Measurements from ENCODE around the gene ATP5IF1.

ATP5IF1 gene

DNA sequence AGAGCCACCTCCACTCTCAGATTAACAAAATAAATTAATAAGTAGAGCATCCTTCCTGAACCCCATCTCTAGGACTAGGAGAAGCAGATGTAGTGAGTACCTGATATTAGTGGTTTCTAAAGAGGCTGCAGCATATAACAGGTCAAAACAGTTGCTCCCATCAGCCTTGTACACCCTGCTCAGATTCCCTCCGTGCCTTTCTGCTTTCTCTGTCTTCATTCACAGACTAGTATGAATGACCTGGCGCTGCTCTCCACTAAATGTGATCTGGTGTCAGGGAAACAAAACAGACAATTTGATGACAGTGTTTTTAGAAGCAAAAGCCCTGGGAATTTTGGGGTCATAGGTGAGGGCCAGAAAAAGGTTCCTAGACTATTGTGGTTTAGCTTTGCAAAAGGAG is 31.7 kb downstream of the ATP5IF1 start:
- DNase-seq = no peak

GRCh38 chr1:28269529-28269928 is 33.6 kb downstream of the ATP5IF1 start:
- DNase-seq = no peak

DNA sequence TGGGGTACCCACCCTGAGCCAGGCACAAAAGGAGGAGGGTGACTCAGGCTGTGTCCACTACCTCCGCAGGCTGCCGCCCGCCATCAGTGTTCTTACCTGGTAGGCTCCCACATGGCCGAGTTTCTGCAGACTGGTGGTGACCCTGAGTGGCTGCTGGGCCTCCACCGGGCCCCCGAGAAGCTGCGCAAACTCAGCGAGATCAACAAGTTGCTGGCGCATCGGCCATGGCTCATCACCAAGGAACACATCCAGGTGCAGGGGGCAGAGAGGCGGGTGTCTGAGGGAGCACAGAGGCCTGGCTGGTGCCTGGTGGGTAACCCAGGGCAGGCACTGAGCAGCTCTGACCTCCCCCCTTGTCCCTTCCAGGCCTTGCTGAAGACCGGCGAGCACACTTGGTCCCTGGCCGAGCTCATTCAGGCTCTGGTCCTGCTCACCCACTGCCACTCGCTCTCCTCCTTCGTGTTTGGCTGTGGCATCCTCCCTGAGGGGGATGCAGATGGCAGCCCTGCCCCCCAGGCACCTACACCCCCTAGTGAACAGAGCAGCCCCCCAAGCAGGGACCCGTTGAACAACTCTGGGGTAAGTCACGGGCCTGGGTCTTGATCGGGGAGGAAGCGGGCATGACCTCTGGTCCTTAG is 36.4 kb downstream of the ATP5IF1 start:
- no peak for DNase-seq

GRCh38 chr1:28273216-28273860 is 37.4 kb downstream of the ATP5IF1 start:
- no peak for DNase-seq

- peak; percentile 69 for DNase-seq
These were observed 42.8 kb downstream of the ATP5IF1 start for GRCh38 chr1:28278763-28279162.

- no peak for DNase-seq
These were observed 43.8 kb downstream of the ATP5IF1 start for GRCh38 chr1:28279721-28280120.

DNA sequence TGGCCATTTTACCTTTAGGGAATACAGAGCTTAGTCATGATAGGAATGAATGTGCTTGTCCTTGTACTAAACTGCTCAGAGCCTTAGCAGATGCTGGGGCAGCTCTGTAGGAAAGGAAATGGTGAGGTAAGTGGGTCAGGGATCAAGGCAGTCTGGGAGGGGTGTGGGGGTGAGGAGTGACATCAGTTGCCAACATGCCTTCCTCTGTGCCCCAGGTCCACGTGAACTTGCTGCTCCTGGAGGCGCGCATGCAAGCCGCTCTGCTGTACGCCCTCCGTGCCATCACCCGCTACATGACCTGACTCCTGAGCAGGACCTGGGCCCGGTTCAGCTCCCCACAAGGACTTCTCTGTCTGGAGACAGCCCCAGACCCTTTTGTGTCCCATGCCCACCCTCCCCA is 44.6 kb downstream of the ATP5IF1 start:
- no peak for DNase-seq

- DNase-seq = no peak
These were observed 45.1 kb downstream of the ATP5IF1 start for GRCh38 chr1:28280977-28281381.

GRCh38 chr1:28281608-28282425 is 45.9 kb downstream of the ATP5IF1 start:
- DNase-seq = no peak

GRCh38 chr1:28282426-28283407 is 46.8 kb downstream of the ATP5IF1 start:
- DNase-seq = peak; percentile 18

DNA sequence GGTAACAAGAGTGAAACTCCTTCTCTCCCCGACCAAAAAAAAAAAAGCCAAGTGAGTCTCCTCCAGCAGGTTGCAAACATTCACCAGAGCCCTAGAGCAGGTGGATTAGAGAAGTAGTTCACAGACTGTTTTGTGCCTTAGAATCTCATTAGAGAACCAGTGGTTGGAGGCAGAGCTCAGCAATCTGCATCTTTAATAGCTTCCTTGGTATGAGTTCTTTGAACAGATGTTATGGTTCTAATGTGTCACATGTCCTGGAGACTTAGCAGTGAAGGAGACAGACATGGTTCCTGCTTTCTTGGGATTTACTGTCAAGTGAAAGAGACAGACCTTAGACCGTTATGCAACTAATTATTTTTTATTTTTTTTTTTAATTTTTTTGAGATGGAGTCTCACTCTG is 50.2 kb downstream of the ATP5IF1 start:
- peak; percentile 50 for DNase-seq

All from hematopoietic multipotent progenitor cell treated with erythropoietin and hydrocortisone succinate and interleukin-3 and kit ligand, for 4 days (in vitro differentiated cells).